HepG2 (cell line): Measurements from ENCODE around the gene SLC25A19. TPM values are rescaled to one million over a fixed set of nuclear protein-coding genes. Genes with fewer than 3 reads are reported as not detected.

Experiments used
- DMAP1 ChIP-seq: IDR thresholded peaks from 2 replicates; pipeline ENCODE4 v1.6.1; 2016
- E2F5 ChIP-seq: sonication (generic); formaldehyde crosslinking; conservative IDR thresholded peaks from 2 replicates; pipeline ENCODE4 v1.4.0; 2020; ENCODE audit warnings: missing genetic modification reagents
- ESRRA ChIP-seq: sonication (generic); formaldehyde crosslinking; IDR thresholded peaks from 2 replicates; pipeline ENCODE4 v1.5.1; 2020; ENCODE audit warnings: mild to moderate bottlenecking, low read depth, missing genetic modification reagents
- GATA4 ChIP-seq: sonication (generic); IDR thresholded peaks from 2 replicates; pipeline ENCODE4 v1.6.1; 2016; ENCODE audit warnings: antibody characterized with exemption, low read depth, borderline replicate concordance
- GLI4 ChIP-seq: sonication (generic); formaldehyde crosslinking; IDR thresholded peaks from 2 replicates; pipeline ENCODE4 v1.5.1; 2020; ENCODE audit warnings: missing genetic modification reagents, mild to moderate bottlenecking, moderate library complexity, borderline replicate concordance
- HNF1B ChIP-seq: sonication (generic); formaldehyde crosslinking; IDR thresholded peaks from 2 replicates; pipeline ENCODE4 v1.5.1; 2020; ENCODE audit warnings: mild to moderate bottlenecking, moderate library complexity, missing genetic modification reagents
- KAT8 ChIP-seq: IDR thresholded peaks from 2 replicates; pipeline ENCODE4 v1.6.1; 2016; ENCODE audit warnings: missing genetic modification reagents, missing compliant biosample characterization
- MYC ChIP-seq: sonication (generic); formaldehyde crosslinking; IDR thresholded peaks from 2 replicates; pipeline ENCODE4 v1.9.0; 2021; ENCODE audit warnings: missing genetic modification reagents, borderline replicate concordance
- NCOR1 ChIP-seq: fragments of 200-600 bp; sonication (generic); IDR thresholded peaks from 2 replicates; pipeline ENCODE4 v1.7.0; 2017; ENCODE audit warnings: antibody characterized with exemption, low read length, borderline replicate concordance
- NR2F6 ChIP-seq, 2 experiments: IDR thresholded peaks; 2 replicates each; pipeline ENCODE4 v1.6.1; 2016; ENCODE audit warnings: antibody characterized with exemption in 1 of 2, mild to moderate bottlenecking in 1 of 2
- PBX3 ChIP-seq: sonication (generic); formaldehyde crosslinking; IDR thresholded peaks from 2 replicates; pipeline ENCODE4 v1.8.1; 2023; ENCODE audit warnings: missing genetic modification reagents, inconsistent platforms, borderline replicate concordance
- POLR2G ChIP-seq: fragments of 200-400 bp; formaldehyde crosslinking; IDR thresholded peaks from 2 replicates; pipeline ENCODE4 v1.6.1; 2018; ENCODE audit warnings: mild to moderate bottlenecking, low read depth, low read length, moderate library complexity
- RAD21 ChIP-seq: fragments of 450-650 bp; formaldehyde crosslinking; IDR thresholded peaks from 2 replicates; pipeline ENCODE4 v1.5.0; 2020; ENCODE audit warnings: mild to moderate bottlenecking
- RFXAP ChIP-seq: sonication (generic); formaldehyde crosslinking; IDR thresholded peaks from 2 replicates; pipeline ENCODE4 v1.4.0; 2020; ENCODE audit warnings: missing genetic modification reagents, borderline replicate concordance
- RNF2 ChIP-seq: fragments of 450-650 bp; conservative IDR thresholded peaks from 2 replicates; pipeline ENCODE4 v1.6.1; 2016; ENCODE audit warnings: low read depth
- SNAI1 ChIP-seq: sonication (generic); formaldehyde crosslinking; IDR thresholded peaks from 2 replicates; pipeline ENCODE4 v1.5.0; 2020; ENCODE audit warnings: mild to moderate bottlenecking, missing genetic modification reagents, borderline replicate concordance
- ZFP36L1 ChIP-seq: sonication (generic); formaldehyde crosslinking; IDR thresholded peaks from 2 replicates; pipeline ENCODE4 v1.8.0; 2022; ENCODE audit warnings: mild to moderate bottlenecking, missing genetic modification reagents, moderate library complexity
- ZFP36L2 ChIP-seq: sonication (generic); formaldehyde crosslinking; IDR thresholded peaks from 2 replicates; pipeline ENCODE4 v1.4.0; 2020; ENCODE audit warnings: missing genetic modification reagents
- ZNF17 ChIP-seq: sonication (generic); formaldehyde crosslinking; IDR thresholded peaks from 2 replicates; pipeline ENCODE4 v1.5.0; 2020; ENCODE audit warnings: mild to moderate bottlenecking, missing genetic modification reagents
- ZNF296 ChIP-seq: sonication (generic); formaldehyde crosslinking; conservative IDR thresholded peaks from 2 replicates; pipeline ENCODE4 v1.5.0; 2020; ENCODE audit warnings: mild to moderate bottlenecking, missing genetic modification reagents
- ZNF431 ChIP-seq: sonication (generic); formaldehyde crosslinking; IDR thresholded peaks from 2 replicates; pipeline ENCODE4 v1.9.0; 2022; ENCODE audit warnings: missing genetic modification reagents, low read depth, mild to moderate bottlenecking, borderline replicate concordance
- ZNF687 ChIP-seq: sonication (generic); formaldehyde crosslinking; IDR thresholded peaks from 2 replicates; pipeline ENCODE4 v1.5.1; 2020; ENCODE audit warnings: mild to moderate bottlenecking, missing genetic modification reagents, moderate library complexity
- polyA plus RNA-seq, 8 experiments: library from polyadenylated mRNA; depleted of rRNA in 3 of 8; stranded (reverse) in 7 of 8; unstranded in 1 of 8; fragments of >200 nt; fragmentation: Illumina TruSeq in 4 of 8; extraction: Trizol in 4 of 8; gene quantifications; 2 replicates each; pipeline versions ENCODE4 v1.2.1 to v1.2.3, GENCODE V29; 2011 to 2016; ENCODE audit warnings: low read depth in 4 of 8, missing spikeins in 1 of 8, mixed read lengths in 1 of 8; ENCODE audit not compliant: insufficient read depth in 1 of 8
- total RNA-seq, 5 experiments: library from RNA; depleted of rRNA; stranded (reverse); fragments of >200 nt; fragmentation: Illumina TruSeq; extraction: Trizol; gene quantifications; 2 replicates each; pipeline ENCODE4 v1.2.3, GENCODE V29; 2016; ENCODE audit warnings: low read depth in 1 of 5

SLC25A19 gene
- total and polyA plus RNA-seq, 2 of the 13 experiments (the other 11 are each of a cell fraction or from before 2014, with no cell fraction given) = 24.4 to 41.4 TPM

- no peak; the same call in 1 of the 2 replicates for TF ChIP-seq PBX3
- TF ChIP-seq NCOR1 = peak; percentile 23; the same call in 1 of the 2 replicates
- peak; percentile 16; the same call in 1 of the 2 replicates for TF ChIP-seq ZFP36L1
- TF ChIP-seq NR2F6 (IDR thresholded peaks at IDR 0.05) = peak; percentile 76; the same call in 1 of the 2 replicates
- peak; percentile 88 for TF ChIP-seq NR2F6 (CRISPR knock-in tag; IDR thresholded peaks at IDR 0.05)
- TF ChIP-seq GATA4 = peak; percentile 87
- TF ChIP-seq RAD21 (CRISPR knock-in tag) = peak; percentile 77
- TF ChIP-seq E2F5 (CRISPR knock-in tag) = 0 out of 2 replicates have a peak, but pooled peaks have one; percentile 37
- TF ChIP-seq ZFP36L2 (CRISPR knock-in tag) = no peak
- TF ChIP-seq HNF1B (CRISPR knock-in tag) = peak; percentile 79; the same call in 1 of the 2 replicates
- TF ChIP-seq ESRRA (CRISPR knock-in tag) = 0 out of 2 replicates have a peak, but pooled peaks have one; percentile 25
- TF ChIP-seq KAT8 = peak; percentile 87
- 0 out of 2 replicates have a peak, but pooled peaks have one; percentile 50 for TF ChIP-seq GLI4 (CRISPR knock-in tag)
- peak; percentile 63; the same call in 1 of the 2 replicates for TF ChIP-seq RNF2
- TF ChIP-seq ZNF17 (CRISPR knock-in tag) = no peak
- peak; percentile 98 for TF ChIP-seq POLR2G
- TF ChIP-seq ZNF687 (CRISPR knock-in tag) = peak; percentile 96
- peak; percentile 89; the same call in 1 of the 2 replicates for TF ChIP-seq DMAP1 (CRISPR knock-in tag)
- peak; percentile 84; the same call in 1 of the 2 replicates for TF ChIP-seq RFXAP (CRISPR knock-in tag)
- TF ChIP-seq MYC (CRISPR knock-in tag) = peak; percentile 93
- peak; percentile 98; the same call in 1 of the 2 replicates for TF ChIP-seq SNAI1 (CRISPR knock-in tag)
- TF ChIP-seq ZNF431 (CRISPR knock-in tag) = peak; percentile 55; the same call in 1 of the 2 replicates
- peak; percentile 11; the same call in 1 of the 2 replicates for TF ChIP-seq ZNF296
Observed at GRCh38 chr17:75289115-75289831, at the start of gene SLC25A19 (continued).
